OCI-LY7 (cell line): ENCODE results near the gene CD226. TPM values are rescaled to one million over a fixed set of nuclear protein-coding genes. Genes with fewer than 3 reads are reported as not detected.

ENCODE experiments used
- BruUV-seq: library from RNA; stranded (reverse); fragments of 400-500 nt; replicated peaks from 2 replicates; lab custom pipeline; 2021; lab: Mats Ljungman, UMichigan
- CTCF ChIA-PET: fragments of 300-600 bp; sonication (Branson Sonifier 250); formaldehyde crosslinking; loops from one replicate; lab custom pipeline; 2022; ENCODE audit warnings: antibody characterized with exemption; ENCODE audit not compliant: unreplicated experiment; lab: Charles Lee
- POLR2A ChIA-PET: fragments of 300-600 bp; sonication (Branson Sonifier 250); formaldehyde crosslinking; loops from one replicate; lab custom pipeline; 2022; ENCODE audit warnings: antibody characterized with exemption; lab: Charles Lee
- DNase-seq: peaks from one replicate; pipeline ENCODE4 v3.0.0-alpha.2; 2015; ENCODE audit warnings: low spot score
- H2AFZ ChIP-seq: fragments of 200-600 bp; sonication (generic), shearing (Covaris generic); 2 replicates; pipeline ENCODE4 v1.6.1; 2014; ENCODE audit warnings: mild to moderate bottlenecking, antibody characterized with exemption, low read length, moderate library complexity
- H3K27ac ChIP-seq: fragments of 200-600 bp; sonication (generic); 2 replicates; pipeline ENCODE4 v1.5.1; 2014; ENCODE audit warnings: mixed run types, low read depth, mild to moderate bottlenecking, moderate library complexity, low read length, inconsistent platforms; ENCODE audit not compliant: poor library complexity, severe bottlenecking
- H3K36me3 ChIP-seq: fragments of 200-600 bp; sonication (generic); 2 replicates; pipeline ENCODE4 v1.6.1; 2014; ENCODE audit warnings: mild to moderate bottlenecking, antibody characterized with exemption, low read length, moderate library complexity, mixed read lengths; ENCODE audit not compliant: insufficient read depth
- H3K4me1 ChIP-seq: fragments of 200-600 bp; sonication (generic); 2 replicates; pipeline ENCODE4 v1.5.1; 2014; ENCODE audit warnings: mild to moderate bottlenecking, low read length; ENCODE audit not compliant: insufficient read depth, poor library complexity, severe bottlenecking
- H3K4me2 ChIP-seq: fragments of 200-600 bp; sonication (generic); 2 replicates; pipeline ENCODE4 v1.6.1; 2014; ENCODE audit warnings: mild to moderate bottlenecking, low read length
- H3K4me3 ChIP-seq: fragments of 200-600 bp; sonication (generic); 2 replicates; pipeline ENCODE4 v1.5.1; 2014; ENCODE audit warnings: mild to moderate bottlenecking, low read depth, low read length; ENCODE audit not compliant: poor library complexity, severe bottlenecking
- H3K79me2 ChIP-seq: fragments of 200-600 bp; sonication (generic); 2 replicates; pipeline ENCODE4 v1.6.1; 2016; ENCODE audit warnings: low read depth, mild to moderate bottlenecking, low read length, moderate library complexity, mixed read lengths; ENCODE audit not compliant: insufficient read depth
- H3K9me2 ChIP-seq: fragments of 200-600 bp; sonication (generic); 2 replicates; pipeline ENCODE4 v1.6.1; 2016; ENCODE audit warnings: mild to moderate bottlenecking, low read length, mixed read lengths; ENCODE audit not compliant: insufficient read depth
- H3K9me3 ChIP-seq: fragments of 200-600 bp; sonication (generic); 2 replicates; pipeline ENCODE4 v1.6.1; 2014; ENCODE audit warnings: mild to moderate bottlenecking, mixed run types, low read length, mixed read lengths
- H4K20me1 ChIP-seq: fragments of 200-600 bp; sonication (generic); 2 replicates; pipeline ENCODE4 v1.6.1; 2014; ENCODE audit warnings: mild to moderate bottlenecking, antibody characterized with exemption, low read length, moderate library complexity, mixed read lengths; ENCODE audit not compliant: insufficient read depth
- EZH2phosphoT487 ChIP-seq: fragments of 200-600 bp; sonication (generic); IDR thresholded peaks from 2 replicates; pipeline ENCODE4 v1.6.1; 2018; ENCODE audit warnings: low read depth, borderline replicate concordance, mild to moderate bottlenecking, mixed run types, antibody characterized with exemption, low read length, moderate library complexity, mixed read lengths
- intact Hi-C: fragments of 100-400 bp; cut with micrococcal nuclease; formaldehyde crosslinking; loops from one replicate; pipeline ENCODE4 v1.10.0; 2022; ENCODE audit not compliant: unreplicated experiment
- total RNA-seq, 2 experiments: library from RNA; depleted of rRNA in 1 of 2; stranded (reverse); fragments of >200 nt in 1 of 2; shearing (Covaris generic) in 1 of 2; gene quantifications; 2 replicates each; pipeline ENCODE4 v1.2.3, GENCODE V29; 2014 to 2022
- TF ChIP-seq, protein P1 (sequence below): fragments of 200-600 bp; sonication (generic); conservative IDR thresholded peaks from 2 replicates; pipeline ENCODE4 v1.5.1; 2014; ENCODE audit warnings: mild to moderate bottlenecking, antibody characterized with exemption, low read length, moderate library complexity, mixed read lengths

The CD226 gene
- total RNA-seq, 2 experiments from 2014 or later: 0.25 TPM; not detected in 1

DNA sequence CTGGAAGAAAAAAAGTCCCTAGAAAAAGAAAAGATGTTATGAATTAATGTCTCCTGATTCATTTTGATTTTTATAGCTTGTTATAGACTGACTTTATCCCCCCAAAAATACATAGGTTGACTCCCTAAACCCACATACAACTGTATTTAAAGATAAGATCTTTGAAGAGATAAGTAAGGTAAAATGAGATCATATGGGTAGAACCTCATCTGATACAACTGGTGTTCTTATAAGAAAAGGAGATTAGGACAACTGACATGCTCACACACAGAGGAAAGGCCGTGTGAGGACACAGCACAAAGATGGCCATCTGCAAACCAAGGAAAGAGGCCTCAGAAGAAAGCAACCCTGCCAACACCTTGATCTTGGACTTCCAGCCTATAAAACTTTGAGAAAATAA lies 117.5 kb downstream of the CD226 start:
- Histone ChIP-seq H3K79me2 (no peaks in the 10 kb centered on the region), H3K4me3 (no peak overlapping the region), H3K9me3 (no peaks in the 10 kb centered on the region), H3K27ac (no peak overlapping the region), H3K36me3 (no peaks in the 10 kb centered on the region), H3K4me1 (no peaks in the 10 kb centered on the region), H4K20me1 (no peaks in the 10 kb centered on the region), H2AFZ (no peak overlapping the region), H3K4me2 (no peak overlapping the region), H3K9me2 (no peaks in the 10 kb centered on the region)
- POLR2A ChIA-PET: no interaction called here
- TF ChIP-seq, protein P1, sequence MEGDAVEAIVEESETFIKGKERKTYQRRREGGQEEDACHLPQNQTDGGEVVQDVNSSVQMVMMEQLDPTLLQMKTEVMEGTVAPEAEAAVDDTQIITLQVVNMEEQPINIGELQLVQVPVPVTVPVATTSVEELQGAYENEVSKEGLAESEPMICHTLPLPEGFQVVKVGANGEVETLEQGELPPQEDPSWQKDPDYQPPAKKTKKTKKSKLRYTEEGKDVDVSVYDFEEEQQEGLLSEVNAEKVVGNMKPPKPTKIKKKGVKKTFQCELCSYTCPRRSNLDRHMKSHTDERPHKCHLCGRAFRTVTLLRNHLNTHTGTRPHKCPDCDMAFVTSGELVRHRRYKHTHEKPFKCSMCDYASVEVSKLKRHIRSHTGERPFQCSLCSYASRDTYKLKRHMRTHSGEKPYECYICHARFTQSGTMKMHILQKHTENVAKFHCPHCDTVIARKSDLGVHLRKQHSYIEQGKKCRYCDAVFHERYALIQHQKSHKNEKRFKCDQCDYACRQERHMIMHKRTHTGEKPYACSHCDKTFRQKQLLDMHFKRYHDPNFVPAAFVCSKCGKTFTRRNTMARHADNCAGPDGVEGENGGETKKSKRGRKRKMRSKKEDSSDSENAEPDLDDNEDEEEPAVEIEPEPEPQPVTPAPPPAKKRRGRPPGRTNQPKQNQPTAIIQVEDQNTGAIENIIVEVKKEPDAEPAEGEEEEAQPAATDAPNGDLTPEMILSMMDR: no peak
- no peak for TF ChIP-seq EZH2phosphoT487
- DNase-seq: no peak
- BruUV-seq: no TSS peak
- CTCF ChIA-PET: no interaction called here
- intact Hi-C loops: no loop called here

DNA sequence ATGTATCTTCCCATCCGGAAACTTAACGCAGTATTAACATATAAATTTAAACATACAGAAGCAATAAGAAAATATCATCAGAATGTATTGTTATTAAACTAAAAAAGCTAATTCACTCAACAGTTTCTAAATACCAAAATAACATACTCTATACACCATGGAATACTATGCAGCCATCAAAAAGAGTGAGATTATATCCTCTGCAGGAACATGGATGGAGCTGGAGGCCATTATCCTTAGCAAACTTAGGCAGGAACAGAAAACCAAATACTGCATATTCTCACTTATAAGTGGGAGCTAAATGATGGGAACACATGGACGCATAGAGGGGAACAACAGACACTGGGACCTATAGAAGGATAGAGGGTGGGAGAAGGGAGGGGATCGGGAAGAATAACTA lies 127.1 kb downstream of the CD226 start:
- POLR2A ChIA-PET: interaction anchor here (0.6 kb wide), 2 partner anchors 83 to 444 kb away, joined by 3 to 4 read pairs; no protein-coding TSS in a partner anchor
- Histone ChIP-seq H3K36me3 (no peaks in the 10 kb centered on the region), H3K4me1 (no peaks in the 10 kb centered on the region), H3K4me2 (no peak overlapping the region), H3K9me3 (no peaks in the 10 kb centered on the region), H3K79me2 (no peaks in the 10 kb centered on the region), H3K4me3 (no peak overlapping the region), H4K20me1 (no peaks in the 10 kb centered on the region), H3K27ac (no peak overlapping the region), H2AFZ (no peak overlapping the region), H3K9me2 (no peaks in the 10 kb centered on the region)
- CTCF ChIA-PET: no interaction called here
- BruUV-seq: no TSS peak
- TF ChIP-seq, protein P1: no peak
- no peak for TF ChIP-seq EZH2phosphoT487
- intact Hi-C loops: no loop called here
- DNase-seq: no peak

DNA sequence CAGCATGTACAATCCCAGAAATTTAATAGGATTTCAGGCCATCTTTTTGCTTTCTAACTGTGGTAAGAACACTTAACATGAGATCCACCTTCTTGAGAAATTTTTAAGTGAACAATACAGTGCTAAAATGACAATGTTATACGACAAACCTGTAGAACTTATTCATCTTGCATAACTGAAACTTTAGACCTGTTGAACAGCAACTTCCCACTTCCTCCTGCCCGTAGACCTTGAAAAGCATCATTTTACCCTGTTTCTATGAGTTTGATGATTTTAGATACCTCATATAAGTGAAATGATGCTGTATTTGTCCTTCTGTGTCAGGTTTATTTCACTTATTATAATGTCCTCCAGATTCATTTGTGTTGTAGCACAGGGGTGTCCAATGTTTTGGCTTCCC lies 128.2 kb downstream of the CD226 start:
- H4K20me1 ChIP-seq: no peaks in the 10 kb centered on the region
- ChIA-PET POLR2A (no interaction called here), CTCF (no interaction called here)
- H3K4me1 ChIP-seq: no peaks in the 10 kb centered on the region
- H3K27ac ChIP-seq: no peak overlapping the region
- no peaks in the 10 kb centered on the region for H3K36me3 ChIP-seq
- H3K4me3 ChIP-seq: no peak overlapping the region
- intact Hi-C loops: no loop called here
- TF ChIP-seq, protein P1: no peak
- TF ChIP-seq EZH2phosphoT487: no peak
- no peak overlapping the region for H3K4me2 ChIP-seq
- no peak overlapping the region for H2AFZ ChIP-seq
- no peaks in the 10 kb centered on the region for H3K9me2 ChIP-seq
- no TSS peak for BruUV-seq
- no peak for DNase-seq
- H3K79me2 ChIP-seq: no peaks in the 10 kb centered on the region
- no peaks in the 10 kb centered on the region for H3K9me3 ChIP-seq
